A673 (cell line): ENCODE results near the gene QRFPR. TPM values are rescaled to one million over a fixed set of nuclear protein-coding genes. Genes with fewer than 3 reads are reported as not detected.

Experiments used
- BruUV-seq: library from RNA; stranded (reverse); fragments of 400-500 nt; replicated peaks from 2 replicates; lab custom pipeline; 2021; lab: Mats Ljungman, UMichigan
- CTCF ChIA-PET: fragments of 300-600 bp; sonication (Branson Sonifier 250); formaldehyde crosslinking; loops from one replicate; lab custom pipeline; 2022; ENCODE audit warnings: antibody characterized with exemption; lab: Charles Lee
- POLR2A ChIA-PET: fragments of 300-600 bp; sonication (Branson Sonifier 250); formaldehyde crosslinking; loops from one replicate; lab custom pipeline; 2022; ENCODE audit warnings: antibody characterized with exemption; ENCODE audit not compliant: low non-redundant PET; lab: Charles Lee
- DNase-seq: peaks from one replicate; pipeline ENCODE4 v3.0.0-alpha.2; 2015; ENCODE audit warnings: low spot score
- H3K27ac ChIP-seq: fragments of 200-600 bp; sonication (generic); 2 replicates; pipeline ENCODE4 v1.5.1; 2016; ENCODE audit warnings: mixed run types, low read depth, mild to moderate bottlenecking, mixed read lengths, antibody characterized with exemption, low read length; ENCODE audit not compliant: poor library complexity, severe bottlenecking
- H3K27me3 ChIP-seq: fragments of 200-600 bp; sonication (generic); replicated peaks from 2 replicates; pipeline ENCODE4 v1.6.1; 2017; ENCODE audit warnings: mixed run types, low read depth, mild to moderate bottlenecking, mixed read lengths, antibody characterized with exemption, low read length; ENCODE audit not compliant: insufficient read depth, poor library complexity
- H3K36me3 ChIP-seq: fragments of 200-600 bp; sonication (generic); 2 replicates; pipeline ENCODE4 v1.6.1; 2016; ENCODE audit warnings: mixed run types, mild to moderate bottlenecking, mixed read lengths, antibody characterized with exemption, low read length; ENCODE audit not compliant: insufficient read depth, poor library complexity, severe bottlenecking
- H3K4me1 ChIP-seq: fragments of 200-600 bp; sonication (generic); 2 replicates; pipeline ENCODE4 v1.6.1; 2017; ENCODE audit warnings: mixed run types, mild to moderate bottlenecking, mixed read lengths, antibody characterized with exemption, low read length; ENCODE audit not compliant: insufficient read depth, poor library complexity, severe bottlenecking
- H3K4me3 ChIP-seq: fragments of 200-600 bp; sonication (generic); 2 replicates; pipeline ENCODE4 v1.5.1; 2016; ENCODE audit warnings: low read depth, mixed run types, mild to moderate bottlenecking, mixed read lengths, low read length; ENCODE audit not compliant: poor library complexity, severe bottlenecking
- H3K9me3 ChIP-seq: fragments of 200-600 bp; sonication (generic); 2 replicates; pipeline ENCODE4 v1.6.1; 2016; ENCODE audit warnings: mixed run types, low read depth, mild to moderate bottlenecking, mixed read lengths, antibody characterized with exemption, low read length; ENCODE audit not compliant: poor library complexity, severe bottlenecking
- EZH2 ChIP-seq: fragments of 200-600 bp; sonication (generic); IDR thresholded peaks from 2 replicates; pipeline ENCODE4 v1.6.1; 2017; ENCODE audit warnings: borderline replicate concordance, low read depth, mild to moderate bottlenecking, mixed read lengths, antibody characterized with exemption, low read length; ENCODE audit not compliant: poor library complexity, severe bottlenecking
- intact Hi-C: fragments of 100-400 bp; cut with micrococcal nuclease; formaldehyde crosslinking; loops from one replicate; pipeline ENCODE4 v1.10.0; 2022; ENCODE audit not compliant: unreplicated experiment
- total RNA-seq: library from RNA; stranded (reverse); gene quantifications from 2 replicates; pipeline ENCODE4 v1.2.3, GENCODE V29; 2021
- TF ChIP-seq, protein P1 (sequence below): fragments of 300-800, 200-600 bp; sonication (generic); conservative IDR thresholded peaks from 2 replicates; pipeline ENCODE4 v1.5.1; 2017; ENCODE audit warnings: low read depth, mild to moderate bottlenecking, antibody characterized with exemption, low read length, moderate library complexity, mixed read lengths

QRFPR gene
- total RNA-seq, 1 experiment from 2014 or later, result 32.2 TPM

- no peak overlapping the region for H3K4me3 ChIP-seq
- no TSS peak for BruUV-seq
- no peak overlapping the region for H3K27ac ChIP-seq
- peaks cover 6% of the 10 kb centered on the region for H3K9me3 ChIP-seq
- peaks cover 6% of the 10 kb centered on the region for H3K4me1 ChIP-seq
- H3K27me3 ChIP-seq, result no peaks in the 10 kb centered on the region
- no peaks in the 10 kb centered on the region for H3K36me3 ChIP-seq
- intact Hi-C loops, result no loop called here
- no peak for DNase-seq
- no peak for TF ChIP-seq EZH2
- TF ChIP-seq, protein P1, sequence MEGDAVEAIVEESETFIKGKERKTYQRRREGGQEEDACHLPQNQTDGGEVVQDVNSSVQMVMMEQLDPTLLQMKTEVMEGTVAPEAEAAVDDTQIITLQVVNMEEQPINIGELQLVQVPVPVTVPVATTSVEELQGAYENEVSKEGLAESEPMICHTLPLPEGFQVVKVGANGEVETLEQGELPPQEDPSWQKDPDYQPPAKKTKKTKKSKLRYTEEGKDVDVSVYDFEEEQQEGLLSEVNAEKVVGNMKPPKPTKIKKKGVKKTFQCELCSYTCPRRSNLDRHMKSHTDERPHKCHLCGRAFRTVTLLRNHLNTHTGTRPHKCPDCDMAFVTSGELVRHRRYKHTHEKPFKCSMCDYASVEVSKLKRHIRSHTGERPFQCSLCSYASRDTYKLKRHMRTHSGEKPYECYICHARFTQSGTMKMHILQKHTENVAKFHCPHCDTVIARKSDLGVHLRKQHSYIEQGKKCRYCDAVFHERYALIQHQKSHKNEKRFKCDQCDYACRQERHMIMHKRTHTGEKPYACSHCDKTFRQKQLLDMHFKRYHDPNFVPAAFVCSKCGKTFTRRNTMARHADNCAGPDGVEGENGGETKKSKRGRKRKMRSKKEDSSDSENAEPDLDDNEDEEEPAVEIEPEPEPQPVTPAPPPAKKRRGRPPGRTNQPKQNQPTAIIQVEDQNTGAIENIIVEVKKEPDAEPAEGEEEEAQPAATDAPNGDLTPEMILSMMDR, result no peak
- POLR2A ChIA-PET, result no interaction called here
- CTCF ChIA-PET, result no interaction called here
Measured at GRCh38 chr4:121353213-121353612, 27.6 kb downstream of the QRFPR start.

- Histone ChIP-seq H3K27ac (no peak overlapping the region), H3K27me3 (no peaks in the 10 kb centered on the region), H3K36me3 (no peaks in the 10 kb centered on the region), H3K9me3 (no peaks in the 10 kb centered on the region), H3K4me1 (no peaks in the 10 kb centered on the region), H3K4me3 (no peak overlapping the region)
- TF ChIP-seq, protein P1, result no peak
- no peak for TF ChIP-seq EZH2
- POLR2A ChIA-PET, result no interaction called here
- intact Hi-C loops, result no loop called here
- no TSS peak for BruUV-seq
- no peak for DNase-seq
- CTCF ChIA-PET, result no interaction called here
Measured at GRCh38 chr4:121344098-121344497, 36.7 kb downstream of the QRFPR start.

DNA sequence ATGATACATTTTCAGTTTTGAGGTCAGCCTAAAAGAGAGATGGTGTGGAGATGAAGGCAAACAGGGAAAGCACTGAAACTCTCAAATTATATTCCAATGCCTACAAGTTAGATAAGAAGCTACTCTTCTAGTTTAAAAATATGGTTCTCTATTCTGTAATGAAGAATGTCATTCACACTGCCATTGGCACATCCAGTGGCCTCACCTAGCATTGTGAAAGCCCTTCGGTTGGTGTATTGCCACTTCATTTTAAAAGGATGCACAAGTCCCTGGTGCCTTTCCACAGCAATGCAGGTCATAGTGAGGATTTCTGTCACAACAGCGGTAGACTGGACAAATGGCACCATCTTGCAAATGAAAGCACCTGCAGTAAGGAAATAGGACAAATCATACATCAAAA, 40.6 kb downstream of the QRFPR start:
- DNase-seq, result no peak
- H3K4me1 ChIP-seq, result no peaks in the 10 kb centered on the region
- H3K27me3 ChIP-seq, result no peaks in the 10 kb centered on the region
- H3K9me3 ChIP-seq, result no peaks in the 10 kb centered on the region
- H3K36me3 ChIP-seq, result no peaks in the 10 kb centered on the region
- no peak for TF ChIP-seq EZH2
- TF ChIP-seq, protein P1, result no peak
- no peak overlapping the region for H3K4me3 ChIP-seq
- no TSS peak for BruUV-seq
- H3K27ac ChIP-seq, result no peak overlapping the region
- intact Hi-C loops, result no loop called here
- ChIA-PET POLR2A (no interaction called here), CTCF (no interaction called here)
